ENCODE measurements around the gene ANKS3.

DNA sequence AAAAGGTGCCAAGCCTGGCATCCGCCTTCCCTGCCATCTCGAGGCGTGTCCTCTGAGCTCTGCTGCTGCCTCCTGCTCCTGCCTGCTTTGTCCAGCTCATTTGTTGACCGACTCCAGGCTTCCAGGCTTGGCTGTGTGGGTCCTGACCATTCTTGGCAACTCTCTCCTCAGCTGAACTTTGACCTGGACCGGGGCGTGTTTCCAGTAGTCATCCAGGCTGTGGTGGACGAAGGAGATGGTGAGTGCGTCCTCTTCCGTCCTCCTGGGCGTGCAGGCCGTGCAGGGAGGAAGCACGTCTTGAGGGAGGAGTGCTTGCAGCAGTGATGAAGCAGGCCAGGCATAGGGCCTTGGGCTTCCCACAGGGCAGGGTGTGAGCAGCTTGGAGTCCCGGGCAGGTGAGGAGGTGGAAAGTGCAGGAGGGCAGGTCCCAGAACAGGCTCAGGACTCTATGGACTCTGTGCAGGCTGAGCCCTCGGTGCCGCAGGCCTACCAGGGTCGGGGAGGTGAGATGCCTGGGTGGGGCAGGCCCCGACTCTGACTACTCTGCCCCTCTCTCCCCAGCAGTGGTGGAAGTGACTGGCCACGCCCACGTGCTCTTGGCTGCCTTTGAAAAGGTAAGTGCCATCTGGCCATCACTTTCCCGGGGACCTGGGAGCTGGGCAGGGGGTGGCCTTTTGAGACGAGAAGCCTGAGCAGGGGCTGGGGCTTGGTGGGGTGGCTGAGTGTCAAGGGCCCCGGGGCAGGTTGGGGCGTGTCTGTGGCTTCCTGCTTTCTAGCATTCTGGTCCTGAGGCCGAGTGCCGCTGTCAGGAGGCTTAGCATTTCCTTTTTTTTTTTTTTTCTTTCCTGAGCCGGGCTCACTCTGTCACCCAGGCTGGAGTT lies 69.3 kb downstream of the ANKS3 start:
- no peak for TF ChIP-seq KDM1A (IDR thresholded peaks at IDR 0.05; ENCODE audit: borderline replicate concordance, low read length)
- TF ChIP-seq, protein P1, sequence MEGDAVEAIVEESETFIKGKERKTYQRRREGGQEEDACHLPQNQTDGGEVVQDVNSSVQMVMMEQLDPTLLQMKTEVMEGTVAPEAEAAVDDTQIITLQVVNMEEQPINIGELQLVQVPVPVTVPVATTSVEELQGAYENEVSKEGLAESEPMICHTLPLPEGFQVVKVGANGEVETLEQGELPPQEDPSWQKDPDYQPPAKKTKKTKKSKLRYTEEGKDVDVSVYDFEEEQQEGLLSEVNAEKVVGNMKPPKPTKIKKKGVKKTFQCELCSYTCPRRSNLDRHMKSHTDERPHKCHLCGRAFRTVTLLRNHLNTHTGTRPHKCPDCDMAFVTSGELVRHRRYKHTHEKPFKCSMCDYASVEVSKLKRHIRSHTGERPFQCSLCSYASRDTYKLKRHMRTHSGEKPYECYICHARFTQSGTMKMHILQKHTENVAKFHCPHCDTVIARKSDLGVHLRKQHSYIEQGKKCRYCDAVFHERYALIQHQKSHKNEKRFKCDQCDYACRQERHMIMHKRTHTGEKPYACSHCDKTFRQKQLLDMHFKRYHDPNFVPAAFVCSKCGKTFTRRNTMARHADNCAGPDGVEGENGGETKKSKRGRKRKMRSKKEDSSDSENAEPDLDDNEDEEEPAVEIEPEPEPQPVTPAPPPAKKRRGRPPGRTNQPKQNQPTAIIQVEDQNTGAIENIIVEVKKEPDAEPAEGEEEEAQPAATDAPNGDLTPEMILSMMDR (IDR thresholded peaks at IDR 0.05; ENCODE audit: control extremely low read depth in 1 of 3, insufficient read depth in 1 of 3, low read depth in 1 of 3, low read length in 3 of 3), result no peak
- TF ChIP-seq EZH2 (IDR thresholded peaks at IDR 0.05; ENCODE audit: low read depth, low read length, severe bottlenecking), result no peak
- TF ChIP-seq CHD1 (IDR thresholded peaks at IDR 0.05; ENCODE audit: low read depth, low read length), result no peak

Measured in H1 (cell line).